H9 (cell line): ENCODE results near the gene TBC1D12. TPM values are rescaled to one million over a fixed set of nuclear protein-coding genes. Genes with fewer than 3 reads are reported as not detected.

Source experiments
- DNase-seq: peaks from one replicate; pipeline ENCODE4 v3.0.0-alpha.2; 2017
- H2AFZ ChIP-seq: one replicate; pipeline ENCODE4 v1.6.1; 2013; ENCODE audit warnings: mild to moderate bottlenecking, low read length, control low read depth, moderate library complexity
- H2AK5ac ChIP-seq: 2 replicates; pipeline ENCODE4 v1.6.1; 2013; ENCODE audit warnings: low read length, control low read depth, mixed read lengths; ENCODE audit not compliant: insufficient read length
- H2BK120ac ChIP-seq: one replicate; pipeline ENCODE4 v1.6.1; 2013; ENCODE audit warnings: low read depth, mild to moderate bottlenecking, low read length, control low read depth, inconsistent platforms; ENCODE audit not compliant: poor library complexity, severe bottlenecking
- H2BK12ac ChIP-seq: 2 replicates; pipeline ENCODE4 v1.6.1; 2013; ENCODE audit warnings: low read length, control low read depth, mixed read lengths, low read depth; ENCODE audit not compliant: insufficient read length
- H2BK15ac ChIP-seq: 2 replicates; pipeline ENCODE4 v1.6.1; 2013; ENCODE audit warnings: low read depth, low read length, control low read depth
- H2BK20ac ChIP-seq: one replicate; pipeline ENCODE4 v1.6.1; 2013; ENCODE audit warnings: low read depth, mild to moderate bottlenecking, low read length, control low read depth, inconsistent platforms; ENCODE audit not compliant: poor library complexity, severe bottlenecking
- H2BK5ac ChIP-seq: 2 replicates; pipeline ENCODE4 v1.6.1; 2013; ENCODE audit warnings: low read length, control low read depth, mixed read lengths; ENCODE audit not compliant: insufficient read length
- H3K14ac ChIP-seq: 2 replicates; pipeline ENCODE4 v1.6.1; 2013; ENCODE audit warnings: low read length, control low read depth; ENCODE audit not compliant: insufficient read depth
- H3K18ac ChIP-seq: 2 replicates; pipeline ENCODE4 v1.6.1; 2013; ENCODE audit warnings: low read depth, mild to moderate bottlenecking, mixed read lengths, low read length, control low read depth; ENCODE audit not compliant: insufficient read length
- H3K23ac ChIP-seq: 2 replicates; pipeline ENCODE4 v1.6.1; 2013; ENCODE audit warnings: low read length, control low read depth, mixed read lengths, low read depth; ENCODE audit not compliant: insufficient read length
- H3K23me2 ChIP-seq: 2 replicates; pipeline ENCODE4 v1.6.1; 2013; ENCODE audit warnings: low read depth, mild to moderate bottlenecking, mixed read lengths, low read length, control low read depth; ENCODE audit not compliant: insufficient read length, poor library complexity, severe bottlenecking
- H3K27ac ChIP-seq: 2 replicates; pipeline ENCODE4 v1.5.1; 2013; ENCODE audit warnings: low read length, control low read depth, mixed read lengths, low read depth; ENCODE audit not compliant: insufficient read length
- H3K27me3 ChIP-seq: 2 replicates; pipeline ENCODE4 v1.6.1; 2013; ENCODE audit warnings: low read length, control low read depth, inconsistent platforms; ENCODE audit not compliant: insufficient read depth
- H3K4ac ChIP-seq: 2 replicates; pipeline ENCODE4 v1.6.1; 2013; ENCODE audit warnings: low read depth, mild to moderate bottlenecking, control low read depth, inconsistent platforms, low read length, moderate library complexity
- H3K4me1 ChIP-seq: 2 replicates; pipeline ENCODE4 v1.6.1; 2013; ENCODE audit warnings: low read length, control low read depth, inconsistent platforms; ENCODE audit not compliant: insufficient read depth
- H3K4me2 ChIP-seq: 2 replicates; pipeline ENCODE4 v1.6.1; 2013; ENCODE audit warnings: low read length, control low read depth, mixed read lengths; ENCODE audit not compliant: insufficient read length, insufficient read depth
- H3K56ac ChIP-seq: 2 replicates; pipeline ENCODE4 v1.6.1; 2013; ENCODE audit warnings: low read depth, mild to moderate bottlenecking, mixed read lengths, low read length, control low read depth; ENCODE audit not compliant: insufficient read length
- H3K79me1 ChIP-seq: 2 replicates; pipeline ENCODE4 v1.6.1; 2013; ENCODE audit warnings: low read depth, mild to moderate bottlenecking, moderate library complexity, low read length, control low read depth, inconsistent platforms; ENCODE audit not compliant: insufficient read depth, poor library complexity, severe bottlenecking
- H3K79me2 ChIP-seq: 2 replicates; pipeline ENCODE4 v1.6.1; 2013; ENCODE audit warnings: low read length, control low read depth, inconsistent platforms; ENCODE audit not compliant: insufficient read depth
- H3K9ac ChIP-seq: 2 replicates; pipeline ENCODE4 v1.6.1; 2013; ENCODE audit warnings: low read length, control low read depth, mixed read lengths; ENCODE audit not compliant: insufficient read length; ENCODE audit errors: extremely low read depth
- H3K9me3 ChIP-seq: one replicate; pipeline ENCODE4 v1.6.1; 2013; ENCODE audit warnings: low read depth, low read length, inconsistent platforms; ENCODE audit not compliant: control insufficient read depth
- H3T11ph ChIP-seq: one replicate; pipeline ENCODE4 v1.6.1; 2013; ENCODE audit warnings: mild to moderate bottlenecking, low read length, control low read depth, inconsistent platforms
- H4K20me1 ChIP-seq: one replicate; pipeline ENCODE4 v1.6.1; 2013; ENCODE audit not compliant: control insufficient read depth, insufficient read length, insufficient read depth
- H4K5ac ChIP-seq: 2 replicates; pipeline ENCODE4 v1.6.1; 2013; ENCODE audit warnings: low read depth, mild to moderate bottlenecking, mixed read lengths, low read length, control low read depth; ENCODE audit not compliant: insufficient read length
- H4K8ac ChIP-seq: replicated peaks from 2 replicates; pipeline ENCODE4 v1.6.1; 2013; ENCODE audit warnings: low read length, control low read depth, mixed read lengths, low read depth; ENCODE audit not compliant: insufficient read length
- H4K91ac ChIP-seq: 2 replicates; pipeline ENCODE4 v1.6.1; 2013; ENCODE audit warnings: low read depth, mild to moderate bottlenecking, moderate library complexity, mixed read lengths, low read length, control low read depth; ENCODE audit not compliant: insufficient read length
- H3K27ac Mint-ChIP-seq, 3 experiments: 2 replicates in 2 of 3; 3 replicates in 1 of 3; pipeline ENCODE4 v1.8.0; 2020 to 2021; ENCODE audit warnings: mixed read lengths in 3 of 3, mild to moderate bottlenecking in 1 of 3, moderate library complexity in 1 of 3
- H3K27me3 Mint-ChIP-seq: 2 replicates; pipeline ENCODE4 v1.8.0; 2021; ENCODE audit warnings: low read depth, mild to moderate bottlenecking, moderate library complexity, mixed read lengths
- H3K36me3 Mint-ChIP-seq, 3 experiments: 2 replicates in 2 of 3; 3 replicates in 1 of 3; pipeline ENCODE4 v1.8.0; 2020 to 2021; ENCODE audit warnings: low read depth in 3 of 3, mixed read lengths in 3 of 3; ENCODE audit not compliant: insufficient read depth in 1 of 3
- H3K4me1 Mint-ChIP-seq, 2 experiments: 2 replicates each; pipeline ENCODE4 v1.8.0; 2020; ENCODE audit warnings: mixed read lengths in 2 of 2
- H3K4me3 Mint-ChIP-seq, 2 experiments: 2 replicates in 1 of 2; 3 replicates in 1 of 2; pipeline ENCODE4 v1.8.0; 2020 to 2021; ENCODE audit warnings: mild to moderate bottlenecking in 2 of 2, mixed read lengths in 2 of 2, moderate library complexity in 1 of 2
- H3K9me3 Mint-ChIP-seq, 2 experiments: 2 replicates in 1 of 2; 3 replicates in 1 of 2; pipeline ENCODE4 v1.8.0; 2020; ENCODE audit warnings: mild to moderate bottlenecking in 2 of 2, mixed read lengths in 2 of 2, moderate library complexity in 1 of 2
- WGBS: extraction: QIAGEN DNeasy Blood & Tissue Kit; methylation state at CpG from one replicate; pipeline ENCODE4 v1.1.7; 2013; ENCODE audit warnings: missing lambda C conversion rate, low lambda C conversion rate, mixed read lengths; ENCODE audit not compliant: insufficient read length; ENCODE audit errors: extremely low coverage; 5-methylcytosine and 5-hydroxymethylcytosine counted together
- total RNA-seq: library from RNA; stranded (reverse); gene quantifications from 2 replicates; pipeline ENCODE4 v1.2.1, GENCODE V29; 2021
- TF ChIP-seq, protein P1 (sequence below): fragments of 200-600 bp; sonication (generic); conservative IDR thresholded peaks from 3 replicates; pipeline ENCODE4 v1.8.0; 2021; ENCODE audit warnings: antibody characterized with exemption, mild to moderate bottlenecking

The TBC1D12 gene
- total RNA-seq, 1 experiment from 2014 or later, result 2.0 TPM

DNA sequence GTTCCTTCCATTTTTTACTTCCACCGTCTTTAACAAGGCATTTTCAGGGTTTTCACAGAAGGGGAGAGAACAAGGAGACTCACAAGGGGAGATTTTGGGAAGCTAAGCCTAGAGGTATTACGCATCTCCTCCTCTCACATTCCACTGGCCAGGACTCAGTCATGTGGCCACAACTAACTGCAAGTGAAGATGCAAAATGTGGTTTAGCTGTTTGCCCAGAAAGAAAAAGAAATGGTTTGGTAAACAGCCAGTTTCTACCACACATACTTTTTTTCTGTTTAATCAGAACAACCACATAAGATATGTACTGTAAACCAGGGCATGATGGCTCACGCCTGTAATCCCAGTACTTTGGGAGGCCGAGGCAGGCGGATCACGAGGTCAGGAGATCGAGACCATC lies 121.8 kb downstream of the TBC1D12 start:
- no peaks in the 10 kb centered on the region for H4K20me1 ChIP-seq
- H3T11ph ChIP-seq, result no peak overlapping the region
- DNase-seq, result no peak
- no peaks in the 10 kb centered on the region for H3K79me1 ChIP-seq
- H2BK5ac ChIP-seq, result no peak overlapping the region
- Mint-ChIP-seq H3K27ac (no peak overlapping the region; a peak in 2 of 7 replicates), H3K4me3 (no peak overlapping the region), H3K9me3 (no peaks in the 10 kb centered on the region), H3K27me3 (no peaks in the 10 kb centered on the region), H3K4me1 (peaks cover 0 to 7% of the 10 kb centered on the region in 2 experiments; a peak in 1 of 4 replicates), H3K36me3 (no peaks in the 10 kb centered on the region)
- no peaks in the 10 kb centered on the region for H3K79me2 ChIP-seq
- no peak overlapping the region for H2BK20ac ChIP-seq
- no peak overlapping the region for H2BK15ac ChIP-seq
- H4K5ac ChIP-seq, result no peak overlapping the region
- no CpG with 5 or more reads among the region's 7 CpGs for WGBS
- H3K27ac ChIP-seq, result no peak overlapping the region
- no peak overlapping the region for H3K14ac ChIP-seq
- no peak overlapping the region for H3K4me2 ChIP-seq
- H3K9me3 ChIP-seq, result no peaks in the 10 kb centered on the region
- TF ChIP-seq, protein P1, sequence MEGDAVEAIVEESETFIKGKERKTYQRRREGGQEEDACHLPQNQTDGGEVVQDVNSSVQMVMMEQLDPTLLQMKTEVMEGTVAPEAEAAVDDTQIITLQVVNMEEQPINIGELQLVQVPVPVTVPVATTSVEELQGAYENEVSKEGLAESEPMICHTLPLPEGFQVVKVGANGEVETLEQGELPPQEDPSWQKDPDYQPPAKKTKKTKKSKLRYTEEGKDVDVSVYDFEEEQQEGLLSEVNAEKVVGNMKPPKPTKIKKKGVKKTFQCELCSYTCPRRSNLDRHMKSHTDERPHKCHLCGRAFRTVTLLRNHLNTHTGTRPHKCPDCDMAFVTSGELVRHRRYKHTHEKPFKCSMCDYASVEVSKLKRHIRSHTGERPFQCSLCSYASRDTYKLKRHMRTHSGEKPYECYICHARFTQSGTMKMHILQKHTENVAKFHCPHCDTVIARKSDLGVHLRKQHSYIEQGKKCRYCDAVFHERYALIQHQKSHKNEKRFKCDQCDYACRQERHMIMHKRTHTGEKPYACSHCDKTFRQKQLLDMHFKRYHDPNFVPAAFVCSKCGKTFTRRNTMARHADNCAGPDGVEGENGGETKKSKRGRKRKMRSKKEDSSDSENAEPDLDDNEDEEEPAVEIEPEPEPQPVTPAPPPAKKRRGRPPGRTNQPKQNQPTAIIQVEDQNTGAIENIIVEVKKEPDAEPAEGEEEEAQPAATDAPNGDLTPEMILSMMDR, result no peak
- no peak overlapping the region for H3K4ac ChIP-seq
- no peak overlapping the region for H2AK5ac ChIP-seq
- no peak overlapping the region for H3K23ac ChIP-seq
- no peak overlapping the region for H4K8ac ChIP-seq
- H3K23me2 ChIP-seq, result no peaks in the 10 kb centered on the region
- H3K4me1 ChIP-seq, result no peaks in the 10 kb centered on the region
- H3K9ac ChIP-seq, result no peak overlapping the region
- no peak overlapping the region for H2AFZ ChIP-seq
- H3K18ac ChIP-seq, result no peak overlapping the region
- H2BK12ac ChIP-seq, result no peak overlapping the region
- H3K56ac ChIP-seq, result no peak overlapping the region
- H3K27me3 ChIP-seq, result no peaks in the 10 kb centered on the region
- no peak overlapping the region for H4K91ac ChIP-seq
- no peak overlapping the region for H2BK120ac ChIP-seq
